Effector CD8-positive, alpha-beta T cell (primary cell): ENCODE data around the gene ARHGEF19.
"Not testable (repeated sequence)": the region's sequence is repeated elsewhere in the genome, so short reads cannot be mapped to it uniquely, and the experiment has no call there.

Experiments used
- DNase-seq: peaks from one replicate; lab custom pipeline; 2025; lab: John Stamatoyannopoulos, UW

Gene ARHGEF19

DNA sequence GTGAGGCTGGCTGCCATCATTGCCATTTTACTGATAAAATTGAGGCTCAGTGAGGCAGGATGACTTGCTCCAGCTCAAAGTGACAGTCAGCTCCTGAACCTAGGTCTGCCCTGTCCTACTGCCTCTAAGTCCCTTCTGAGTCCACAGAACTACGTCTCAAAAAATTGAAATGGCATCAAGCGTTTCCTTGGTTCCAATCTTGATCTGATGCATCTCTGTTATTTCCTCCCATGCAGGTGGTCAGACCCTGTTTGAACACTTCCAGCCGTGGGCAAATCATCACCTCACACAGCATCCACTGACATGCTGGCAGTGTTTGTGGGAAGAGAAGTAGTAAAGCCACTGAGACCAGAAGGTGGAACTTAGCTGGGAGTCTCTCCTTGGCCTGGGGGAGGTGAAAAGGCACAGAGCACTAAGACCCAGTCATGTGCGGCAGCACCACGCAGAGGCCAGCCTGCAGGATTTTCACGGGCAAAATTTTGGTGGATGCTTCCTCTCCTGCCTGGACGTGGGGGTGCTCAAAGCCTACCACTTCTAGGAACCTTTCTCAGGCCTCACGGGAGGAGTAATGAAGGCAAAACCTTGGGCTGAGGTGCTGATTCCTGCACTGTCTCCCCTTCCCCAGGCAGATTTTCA, 32.3 kb upstream of the ARHGEF19 start:
- no peak for DNase-seq

DNA sequence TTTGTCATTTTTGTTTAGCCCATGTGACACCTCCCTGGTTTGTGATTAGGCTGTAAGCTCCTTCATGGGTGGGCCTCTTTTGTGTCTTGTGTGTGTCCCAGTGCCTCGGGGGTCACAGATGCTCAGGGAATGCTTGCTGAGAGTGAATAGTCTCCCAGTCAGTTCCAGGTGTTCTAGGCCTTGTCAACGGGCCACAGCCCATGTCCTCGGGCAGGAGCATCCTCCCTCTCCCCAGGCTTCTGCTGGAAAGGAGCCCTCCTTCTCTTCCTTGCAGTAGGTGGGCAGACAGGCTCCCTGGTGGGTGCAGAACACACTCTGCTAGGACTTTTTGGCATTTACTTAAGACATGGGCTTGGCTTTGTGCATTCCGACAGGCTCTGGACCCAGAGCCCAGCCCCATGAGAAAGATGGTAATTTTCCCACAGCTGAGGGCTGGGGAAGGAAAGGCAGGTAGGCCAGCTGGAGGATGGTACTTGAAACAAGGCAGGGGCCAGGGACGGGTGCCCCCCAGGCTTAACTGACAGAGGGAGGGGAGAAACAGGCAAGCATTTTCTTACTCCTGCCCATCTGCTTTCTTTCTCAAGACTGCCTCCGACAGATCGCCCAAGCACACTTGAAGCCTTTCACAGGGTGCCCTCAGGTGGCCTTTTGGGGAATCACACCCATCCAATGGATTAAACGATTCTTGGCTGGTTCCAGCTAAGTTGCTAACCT, 31.6 kb upstream of the ARHGEF19 start:
- peak; percentile 55 for DNase-seq

DNA sequence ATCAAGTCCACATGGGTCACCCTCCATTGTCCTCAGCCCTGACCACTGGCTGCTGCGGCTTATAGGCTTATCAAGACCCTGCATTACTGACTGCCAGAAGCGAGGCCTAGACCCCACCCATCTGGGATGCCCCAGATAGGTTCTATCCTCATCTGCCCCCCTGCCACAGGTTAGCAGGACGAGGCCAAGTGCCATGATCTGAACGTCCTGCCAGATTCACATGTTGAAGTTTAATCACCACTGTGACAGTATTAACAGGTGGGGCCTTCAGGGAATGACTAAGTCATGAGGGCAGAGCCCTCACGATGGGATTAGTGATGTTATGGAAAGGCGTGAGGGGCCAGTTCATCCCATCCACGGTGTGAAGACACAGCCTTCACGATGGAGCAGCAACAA, 30.8 kb upstream of the ARHGEF19 start:
- DNase-seq: no peak

DNA sequence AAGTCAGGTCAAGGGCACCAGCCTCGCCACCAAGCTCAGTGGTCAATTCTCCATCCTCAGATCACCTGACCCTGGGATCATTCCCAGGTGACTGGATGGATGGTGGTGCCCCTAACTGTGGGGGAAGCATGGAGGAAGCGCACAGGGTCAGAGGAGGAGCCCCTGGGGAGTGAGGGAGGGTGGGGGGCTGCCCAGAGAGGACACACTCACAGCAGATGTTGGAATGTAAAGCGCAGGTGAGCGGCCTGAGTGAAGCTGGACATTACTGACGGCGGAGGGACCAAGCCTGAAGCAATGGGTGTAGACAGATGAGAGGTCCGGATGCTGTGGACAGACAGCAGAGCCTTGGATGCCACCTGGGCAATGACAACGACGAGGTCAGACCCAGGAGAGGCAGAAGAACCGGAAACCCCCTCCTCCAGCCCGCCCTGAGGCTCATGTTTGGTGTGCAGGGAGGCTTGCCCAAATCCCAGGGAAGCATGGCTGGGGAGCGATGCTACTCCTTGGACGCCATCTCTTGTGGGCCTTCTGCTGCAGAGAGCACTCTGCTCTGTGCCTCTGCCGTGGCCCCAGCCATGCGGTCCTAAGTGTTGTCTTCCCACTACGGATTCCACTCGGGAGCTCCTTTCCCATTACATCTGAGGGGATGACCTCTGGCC, 30.2 kb upstream of the ARHGEF19 start:
- no peak for DNase-seq

DNA sequence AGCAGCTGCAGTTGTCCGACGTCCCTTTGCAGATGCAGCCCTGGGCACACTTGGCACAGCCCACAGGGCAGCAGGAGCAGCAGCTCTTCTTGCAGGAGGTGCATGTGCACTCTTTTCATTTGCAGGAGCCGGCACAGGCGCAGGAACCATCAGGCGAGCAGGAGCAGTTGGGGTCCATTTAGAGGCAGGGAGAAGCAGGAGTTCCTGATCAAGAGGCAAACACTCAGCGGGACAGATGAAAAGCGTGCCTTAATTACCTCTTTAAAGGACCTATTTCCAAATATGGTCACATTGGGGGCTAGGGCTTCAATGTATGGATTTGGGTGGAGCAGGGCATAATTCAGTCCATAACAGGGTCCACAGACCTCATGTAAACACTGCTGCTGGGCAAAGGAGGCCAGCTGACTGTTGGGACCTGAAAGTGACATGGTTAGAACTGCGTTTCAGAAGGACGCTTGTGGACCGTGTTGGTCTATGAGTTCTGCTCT, 28.8 kb upstream of the ARHGEF19 start:
- DNase-seq: no peak

DNA sequence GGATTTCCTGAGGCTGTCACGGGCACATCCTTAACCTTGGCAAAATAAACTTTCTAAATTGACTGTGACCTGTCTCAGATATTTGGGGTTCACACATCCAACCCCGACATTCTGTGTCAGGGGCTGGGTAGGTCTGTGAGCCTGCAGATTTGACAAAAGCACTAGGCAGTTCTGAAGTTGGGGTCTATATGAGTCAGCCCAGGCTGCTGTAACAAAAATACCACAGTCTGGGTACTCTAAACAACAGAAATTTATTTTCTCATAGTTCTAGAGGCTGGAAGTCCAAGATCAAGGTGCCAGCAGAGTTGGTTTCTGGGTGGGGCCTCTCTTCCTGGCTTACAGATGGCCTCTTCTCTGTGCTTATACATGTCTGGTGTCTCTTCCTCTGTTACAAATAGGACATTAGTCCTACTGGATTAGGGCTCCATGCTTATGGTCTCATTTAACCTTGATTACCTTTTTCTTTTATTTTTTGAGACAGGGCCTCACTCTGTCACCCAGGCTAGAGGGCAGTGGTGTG, 27.6 kb upstream of the ARHGEF19 start:
- no peak for DNase-seq

DNA sequence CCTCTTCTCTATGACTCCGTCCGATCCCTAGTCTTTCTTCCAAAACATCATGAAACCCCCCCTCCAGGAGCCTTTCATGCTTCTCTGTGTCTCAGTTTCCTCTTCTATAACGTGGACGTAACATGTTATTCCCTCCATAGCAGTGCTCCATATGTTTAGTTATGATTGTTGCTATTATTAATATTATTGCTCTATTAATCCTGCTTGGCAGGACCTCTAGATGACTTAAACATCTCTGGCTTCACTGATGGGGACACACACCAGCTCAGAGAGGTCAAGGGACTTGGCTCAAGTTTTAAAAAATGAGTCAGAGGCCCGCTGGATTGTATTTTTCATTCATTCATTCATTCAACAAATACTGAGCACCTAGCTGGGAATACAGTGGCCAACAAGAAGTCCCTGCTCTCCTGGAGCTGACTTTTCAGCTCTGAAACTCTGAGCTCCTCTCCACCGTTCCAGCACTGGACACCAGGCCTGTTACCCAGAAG, 24.9 kb upstream of the ARHGEF19 start:
- DNase-seq: no peak

DNA sequence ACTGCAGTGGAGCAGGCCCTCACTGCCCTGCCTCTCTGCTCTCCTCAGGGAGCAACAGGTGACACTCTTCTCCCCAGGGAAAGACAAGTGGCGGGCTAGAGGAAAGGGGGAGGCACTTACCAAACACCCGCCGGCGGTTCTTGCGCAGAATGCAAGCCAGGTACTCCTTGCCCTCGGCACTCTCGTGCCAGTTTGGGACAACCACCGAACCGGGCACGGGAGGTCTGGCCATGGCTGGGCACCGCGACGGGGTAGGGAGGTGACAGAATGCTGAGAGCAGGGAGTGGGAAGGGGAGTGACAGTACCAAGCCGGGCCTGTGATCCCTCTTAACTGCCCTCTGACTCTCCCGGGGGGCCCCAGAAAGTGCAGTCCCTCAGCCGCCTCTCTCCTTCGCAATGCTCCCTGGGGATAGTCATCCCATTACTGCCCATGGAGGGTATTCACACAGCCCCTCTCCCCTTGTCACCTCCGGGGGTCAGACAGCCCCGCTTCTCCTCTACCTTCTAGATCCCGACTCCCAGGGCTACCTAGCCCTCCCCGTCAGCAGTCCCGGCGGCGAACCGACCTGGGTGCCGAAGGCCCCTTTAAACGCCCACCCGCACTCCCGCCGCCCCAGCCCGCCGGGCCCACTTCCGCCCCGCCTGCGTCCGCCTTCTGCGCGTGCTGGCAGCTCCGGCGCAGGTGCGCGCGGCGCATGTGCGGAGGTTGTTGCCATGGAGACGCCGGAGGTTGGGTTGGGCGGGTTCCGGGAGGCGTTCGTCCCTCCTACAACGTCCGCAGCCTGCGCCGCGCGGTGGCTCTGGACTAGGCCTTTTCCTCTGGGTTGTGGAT, 24.3 kb upstream of the ARHGEF19 start, which contains the start of gene CPLANE2:
Gene CPLANE2 (minus strand): TSS at position 673 of the 832 bp plus-strand sequence. CDS start 441 bp downstream, at position 232.
- peak; percentile 92 for DNase-seq

DNA sequence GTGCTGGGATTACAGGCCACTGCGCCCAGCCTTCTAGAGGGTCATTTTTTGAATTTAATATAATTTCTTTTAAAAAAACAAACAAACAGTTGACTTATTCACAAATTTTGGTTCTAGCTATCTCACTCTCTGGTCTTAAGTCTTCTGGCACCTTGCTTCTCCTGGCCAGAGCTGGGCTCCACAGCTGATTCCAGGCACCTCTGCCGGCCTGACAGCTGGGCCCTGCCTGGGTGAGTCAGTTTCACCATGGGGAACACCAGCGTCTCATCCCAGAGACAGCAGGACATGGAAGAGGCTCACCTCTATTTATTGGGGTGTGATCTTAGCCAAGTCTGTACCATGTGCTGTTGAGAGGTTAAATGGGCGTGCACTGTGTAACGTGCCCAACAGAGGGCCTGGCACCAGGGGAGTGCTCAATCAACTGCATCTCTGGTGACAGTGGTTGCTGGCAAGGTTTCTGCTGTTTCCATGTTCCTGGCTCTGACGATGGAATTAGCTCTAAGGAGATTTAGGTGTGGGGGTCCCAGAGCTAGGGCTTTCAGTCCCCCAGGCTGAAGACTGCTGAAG, 23.6 kb upstream of the ARHGEF19 start:
- DNase-seq: peak; percentile 36

DNA sequence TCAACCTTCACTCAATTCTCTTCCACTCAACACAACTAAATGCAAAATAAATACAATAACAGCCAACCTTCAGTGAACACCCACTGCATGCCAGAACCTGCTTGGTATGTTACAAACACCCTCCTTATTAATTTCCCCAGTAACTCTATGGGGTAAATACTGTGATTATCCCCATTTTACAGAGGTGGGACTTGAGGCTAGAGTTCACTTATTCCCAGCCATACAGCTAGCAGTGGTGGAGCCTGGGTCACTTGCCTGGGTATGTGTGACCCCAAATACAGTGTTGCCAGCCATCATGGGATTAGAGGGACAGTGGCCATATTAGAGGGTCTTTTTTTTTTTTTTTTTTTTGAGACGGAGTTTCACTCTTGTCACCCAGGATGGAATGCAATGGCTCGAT, 22.9 kb upstream of the ARHGEF19 start:
- no peak for DNase-seq

DNA sequence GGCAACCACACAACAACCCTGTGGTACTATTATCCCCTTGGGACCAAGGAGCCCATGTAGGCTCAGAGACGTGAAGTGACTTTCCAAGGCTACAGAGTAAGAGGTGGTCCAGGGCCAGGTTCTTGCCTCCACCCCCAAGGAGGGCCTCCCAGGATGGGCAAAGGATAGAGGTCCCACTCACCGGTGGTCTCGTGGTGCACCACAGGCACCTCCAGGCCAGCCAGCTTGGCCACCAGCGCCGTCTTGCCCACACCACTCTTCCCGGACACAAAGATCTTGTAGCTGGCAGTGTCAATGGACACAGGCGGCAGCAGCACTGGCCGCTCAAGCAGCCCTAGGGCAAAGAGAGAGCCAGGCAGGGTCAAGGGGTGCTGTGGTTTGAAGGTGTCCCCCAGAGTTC, 21.0 kb upstream of the ARHGEF19 start:
- no peak for DNase-seq

DNA sequence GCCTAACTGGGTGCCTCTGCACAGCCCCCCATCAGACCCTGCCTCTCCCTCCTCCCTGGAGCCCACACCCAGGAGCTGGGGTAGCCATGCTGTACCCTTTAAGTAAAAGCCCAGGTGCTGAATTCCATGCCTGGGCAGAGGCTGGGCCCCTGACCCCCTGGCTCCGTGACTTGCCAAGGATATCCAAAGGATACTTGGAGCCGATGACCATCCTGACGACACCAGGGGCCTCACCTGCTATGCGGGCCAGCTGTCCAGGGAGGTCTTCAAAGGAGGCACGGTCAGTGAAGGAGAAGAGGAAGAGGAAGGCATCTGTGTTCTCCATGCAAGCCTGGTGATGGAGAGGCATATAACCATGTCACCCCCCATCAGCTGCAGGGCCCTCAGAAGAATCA, 19.9 kb upstream of the ARHGEF19 start:
- no peak for DNase-seq

DNA sequence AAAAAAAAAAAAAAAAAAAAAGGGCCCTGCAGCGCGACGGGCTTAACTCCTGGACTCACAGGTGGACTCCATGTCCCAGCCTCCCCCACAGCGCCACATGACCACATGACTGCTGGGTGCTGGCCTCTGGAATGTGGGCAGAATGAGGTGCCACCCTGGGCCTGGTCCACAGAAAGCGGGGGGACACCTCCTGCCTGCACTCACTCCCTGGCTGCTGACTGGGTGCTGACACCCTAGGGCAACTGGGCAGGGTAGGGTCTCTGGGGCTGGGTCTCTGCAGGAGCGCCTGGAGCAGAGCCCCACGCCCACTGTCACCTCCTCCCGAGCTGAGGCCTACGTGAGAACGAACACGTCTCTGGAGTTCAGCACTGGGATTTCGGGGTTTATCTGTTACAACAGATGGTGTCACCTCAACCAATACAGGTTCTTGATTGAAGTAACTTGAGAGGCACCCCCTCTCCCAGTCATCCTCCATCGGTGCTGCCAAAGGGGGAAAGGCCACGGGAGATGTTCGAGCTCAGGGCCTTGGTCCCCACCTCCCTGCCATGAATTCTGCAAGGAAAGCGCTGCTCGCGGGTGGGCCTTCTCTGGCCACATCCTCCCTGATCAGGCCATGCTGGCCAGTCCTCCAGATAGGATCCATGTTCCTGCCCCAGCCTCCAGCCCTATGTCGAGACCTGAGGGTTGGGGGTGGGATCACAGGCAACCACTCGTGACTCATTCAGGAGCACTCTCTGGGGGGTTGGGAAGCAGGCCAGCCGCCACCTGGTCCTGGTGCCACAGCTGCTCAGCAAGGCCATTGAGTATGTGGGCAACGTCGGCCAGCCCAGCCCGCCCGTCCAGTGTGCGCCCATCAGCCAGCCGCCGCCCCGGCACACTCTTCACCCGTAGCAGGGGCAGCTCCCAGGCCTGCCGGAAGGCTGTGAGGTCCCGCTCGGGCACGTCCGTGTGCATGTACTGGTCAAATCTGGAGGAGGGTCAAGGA, 19.2 kb upstream of the ARHGEF19 start:
- DNase-seq: no peak

DNA sequence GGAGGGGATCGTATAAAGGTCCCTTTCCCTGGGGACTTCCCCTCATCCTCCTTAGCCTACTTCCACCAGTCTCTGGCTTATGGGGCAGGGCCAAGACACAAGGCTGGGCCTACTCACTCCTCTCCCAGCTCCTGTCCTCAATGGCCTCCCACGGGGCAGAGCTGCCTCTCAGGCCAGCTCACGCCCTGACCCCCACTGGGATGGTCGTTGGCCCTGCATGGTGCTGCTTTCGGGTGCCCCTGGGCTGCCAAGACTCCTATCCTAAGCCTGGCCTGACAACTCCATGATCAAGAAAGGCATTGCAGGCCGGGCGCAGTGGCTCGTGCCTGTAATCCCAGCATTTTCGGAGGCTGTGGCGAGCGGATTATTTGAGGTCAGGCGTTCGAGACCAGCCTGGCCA, 18.3 kb upstream of the ARHGEF19 start:
- no peak for DNase-seq

DNA sequence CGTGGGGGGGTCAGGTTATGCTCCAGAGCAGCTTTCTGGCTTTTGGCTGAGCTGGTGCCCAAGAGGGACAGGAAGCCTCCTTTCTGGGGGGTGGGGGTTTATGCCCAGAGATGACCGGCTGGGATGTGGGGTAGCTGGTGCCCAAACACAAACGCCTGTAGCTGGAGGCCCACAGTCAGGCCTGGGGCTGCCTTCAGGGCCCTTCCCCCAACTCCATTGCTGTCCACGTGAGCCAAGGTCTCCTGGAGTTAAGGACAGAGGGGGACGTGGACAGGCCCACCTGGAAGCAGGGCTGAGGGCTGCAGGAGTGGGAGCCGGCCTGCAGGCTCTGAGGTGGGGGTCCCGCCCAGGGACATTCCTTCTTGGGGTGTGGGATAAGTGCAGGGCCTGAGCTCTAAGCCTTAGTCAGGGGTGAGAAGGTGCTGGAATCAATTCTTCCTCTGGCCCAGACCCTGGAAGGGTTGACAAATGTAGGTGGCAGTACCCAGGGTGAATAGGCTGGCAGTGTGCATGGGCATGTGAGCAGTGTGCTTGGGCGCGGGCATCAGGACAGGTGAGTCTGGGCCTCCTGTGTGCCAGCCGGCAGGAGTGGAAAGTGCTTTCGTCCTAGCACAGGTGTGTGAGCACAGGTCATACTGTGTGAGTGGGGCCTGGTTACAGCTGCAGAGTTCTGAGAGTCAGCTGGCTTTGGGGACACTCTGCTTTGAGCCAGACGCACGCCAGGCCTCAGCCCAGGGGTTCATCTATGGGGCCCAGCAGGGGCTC, 17.7 kb upstream of the ARHGEF19 start:
- no peak for DNase-seq

DNA sequence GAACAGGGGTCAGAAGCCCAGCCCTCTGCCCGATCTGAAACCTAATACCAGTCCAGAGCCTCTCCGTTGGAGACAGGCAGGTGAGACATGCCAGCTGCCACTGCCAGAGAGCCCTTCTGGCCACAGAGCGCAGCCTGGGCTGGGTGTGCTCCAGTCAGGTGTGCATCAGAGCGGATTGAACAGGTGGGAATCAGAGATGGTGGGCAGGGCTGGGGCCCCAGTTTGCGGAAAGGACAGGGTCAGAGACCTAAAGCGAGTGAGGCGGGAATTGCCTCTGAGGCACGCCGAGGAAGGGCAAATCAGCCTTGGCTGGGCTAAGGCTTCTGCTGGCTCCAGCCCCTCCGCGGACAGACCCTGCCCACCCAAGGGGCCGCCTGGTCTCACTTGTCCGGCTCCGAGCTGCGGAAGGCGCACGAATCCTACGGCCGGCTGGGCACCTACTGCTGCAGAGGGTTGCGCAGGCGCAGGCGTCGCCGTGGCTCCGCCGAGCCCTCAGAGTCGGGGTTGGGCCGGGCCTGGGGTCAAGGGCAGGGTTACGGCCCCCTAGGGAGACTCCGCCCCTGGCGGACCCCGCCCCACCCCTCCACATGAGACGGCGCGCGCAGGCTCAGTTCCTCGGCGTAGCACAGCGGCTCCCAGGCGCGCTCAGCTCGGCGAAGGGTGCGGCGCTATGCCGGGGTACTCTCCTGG, 14.2 kb upstream of the ARHGEF19 start:
- DNase-seq: no peak

DNA sequence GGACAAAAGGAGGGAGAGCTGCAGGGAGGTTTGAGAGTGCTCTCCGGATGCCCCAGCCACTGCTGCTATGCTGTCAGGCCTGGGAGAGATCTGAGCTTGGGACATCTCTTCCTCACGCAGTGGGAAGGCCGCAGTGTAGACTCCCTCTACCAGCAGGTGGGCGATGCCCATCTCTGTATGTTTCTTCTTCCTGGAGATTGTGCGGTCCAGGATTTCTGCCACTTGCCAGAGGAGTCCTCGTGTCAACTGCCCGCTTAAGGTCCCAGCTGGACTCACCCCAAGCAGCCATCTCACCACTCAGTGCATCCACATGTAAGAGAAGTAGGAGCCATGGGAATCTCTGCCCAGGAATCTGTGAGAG, 13.7 kb upstream of the ARHGEF19 start:
- no peak for DNase-seq

DNA sequence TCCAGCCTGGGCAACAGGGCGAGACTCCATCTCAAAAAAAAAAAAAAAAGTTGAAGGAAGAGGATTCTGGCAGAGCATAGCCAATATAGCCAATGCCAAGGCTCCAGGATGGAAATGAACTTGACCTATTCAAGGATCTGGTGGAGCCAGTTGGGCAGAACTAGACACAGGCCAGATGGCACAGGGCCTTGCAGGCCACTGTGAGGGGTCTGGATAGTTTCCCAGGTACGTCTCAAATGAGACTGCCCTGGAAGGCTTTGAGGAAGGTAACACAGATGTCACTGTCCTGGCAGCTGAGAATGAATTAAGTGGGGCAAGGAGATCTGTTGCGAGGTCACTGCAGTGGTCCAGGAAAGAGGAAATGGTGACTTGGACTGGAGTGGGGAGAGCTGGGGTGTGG, 12.0 kb upstream of the ARHGEF19 start:
- no peak for DNase-seq

DNA sequence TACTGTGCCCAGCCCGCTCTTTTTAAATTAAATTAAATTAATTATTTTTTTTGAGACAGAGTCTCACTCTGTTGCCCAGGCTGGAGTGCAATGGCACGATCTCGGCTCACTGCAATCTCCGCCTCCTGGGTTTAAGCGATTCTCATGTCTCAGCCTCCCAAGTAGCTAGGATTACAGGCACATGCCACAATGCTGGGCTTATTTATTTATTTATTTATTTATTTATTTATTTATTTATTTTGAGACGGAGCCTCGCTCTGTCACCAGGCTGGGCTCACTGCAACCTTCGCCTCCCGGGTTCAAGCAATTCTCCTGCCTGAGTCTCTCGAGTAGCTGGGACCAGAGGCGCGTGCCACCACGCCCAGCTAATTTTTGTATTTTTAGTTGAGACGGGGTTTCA, 10.3 kb upstream of the ARHGEF19 start:
- not testable (repeated sequence) for DNase-seq
